HCT116 (cell line): ENCODE measurements around the gene GALNS. TPM values are rescaled to one million over a fixed set of nuclear protein-coding genes. Genes with fewer than 3 reads are reported as not detected.

Experiments used
- ATAC-seq: fragments of 200-7000 bp; cut with Tn5 transposase; 2 replicates; pipeline ENCODE4 v1.9.1; 2020; ENCODE audit warnings: mild to moderate bottlenecking, moderate library complexity
- BruUV-seq: library from RNA; stranded (reverse); fragments of 400-500 nt; replicated peaks from 2 replicates; lab custom pipeline; 2021; lab: Mats Ljungman, UMichigan
- CTCF ChIA-PET: fragments of 300-600 bp; sonication (Branson Sonifier 250); formaldehyde crosslinking; loops from one replicate; lab custom pipeline; 2021; ENCODE audit warnings: antibody characterized with exemption; lab: Charles Lee
- POLR2A ChIA-PET: fragments of 300-600, 350-600 bp; sonication (Branson Sonifier 250); formaldehyde crosslinking; loops from one replicate; lab custom pipeline; 2021; ENCODE audit warnings: antibody characterized with exemption; lab: Charles Lee
- RAD21 ChIA-PET, 2 experiments: fragments of 300-600 bp; sonication (Branson Sonifier 250); formaldehyde crosslinking; loops; one replicate each; lab custom pipeline; 2023; ENCODE audit warnings: low total read pairs in 2 of 2; ENCODE audit not compliant: uncharacterized antibody in 2 of 2, unreplicated experiment in 2 of 2, low non-redundant PET in 1 of 2; lab: Charles Lee
- DNase-seq: peaks from one replicate; pipeline ENCODE4 v3.0.0-alpha.2; 2010; ENCODE audit warnings: low read depth, low spot score
- H2AFZ ChIP-seq: fragments of 200-600 bp; shearing (Covaris generic), sonication (generic); 2 replicates; pipeline ENCODE4 v1.6.1; 2017; ENCODE audit warnings: low read depth, mixed run types, mixed read lengths, antibody characterized with exemption, low read length; ENCODE audit not compliant: poor library complexity, severe bottlenecking
- H3K27ac ChIP-seq: 2 replicates; pipeline ENCODE4 v1.5.1; 2012; ENCODE audit warnings: low read depth, low read length
- H3K27me3 ChIP-seq: fragments of 200-600 bp; sonication (generic); 2 replicates; pipeline ENCODE4 v1.6.1; 2016; ENCODE audit warnings: mixed run types, low read length, mixed read lengths; ENCODE audit not compliant: insufficient read depth
- H3K36me3 ChIP-seq, 2 experiments: fragments of 200-500 bp in 1 of 2; fragments of 200-600 bp in 1 of 2; sonication (Bioruptor generic) in 1 of 2; sonication (generic) in 1 of 2; 2 replicates each; pipeline versions ENCODE4 v1.5.1 to v1.6.1; 2014 to 2016; ENCODE audit warnings: low read length in 2 of 2, inconsistent platforms in 1 of 2, mixed read lengths in 1 of 2, mixed run types in 1 of 2; ENCODE audit not compliant: insufficient read depth in 2 of 2, control insufficient read depth in 1 of 2
- H3K4me1 ChIP-seq, 2 experiments: fragments of 200-600 bp in 1 of 2; sonication (generic) in 1 of 2; 2 replicates each; pipeline versions ENCODE4 v1.5.1 to v1.6.1; 2012 to 2017; ENCODE audit warnings: low read length in 2 of 2, inconsistent platforms in 1 of 2, mild to moderate bottlenecking in 1 of 2, mixed read lengths in 1 of 2, mixed run types in 1 of 2, moderate library complexity in 1 of 2; ENCODE audit not compliant: insufficient read depth in 2 of 2, control insufficient read depth in 1 of 2
- H3K4me2 ChIP-seq: fragments of 200-600 bp; sonication (generic); 2 replicates; pipeline ENCODE4 v1.6.1; 2017; ENCODE audit warnings: mixed run types, low read length, mixed read lengths
- H3K4me3 ChIP-seq, 2 experiments: fragments of 200-600 bp in 1 of 2; sonication (generic) in 1 of 2; replicated peaks in 1 of 2; 2 replicates each; pipeline ENCODE4 v1.5.1; 2011 to 2016; ENCODE audit warnings: low read length in 2 of 2, control low read depth in 1 of 2, low read depth in 1 of 2, mild to moderate bottlenecking in 1 of 2, mixed read lengths in 1 of 2, mixed run types in 1 of 2
- H3K79me2 ChIP-seq: fragments of 200-600 bp; sonication (generic); 2 replicates; pipeline ENCODE4 v1.6.1; 2017; ENCODE audit warnings: mild to moderate bottlenecking, mixed run types, low read length, moderate library complexity, mixed read lengths; ENCODE audit not compliant: insufficient read depth
- H3K9ac ChIP-seq: fragments of 200-600 bp; sonication (generic); 2 replicates; pipeline ENCODE4 v1.6.1; 2016; ENCODE audit warnings: low read length, mixed read lengths
- H3K9me2 ChIP-seq: fragments of 200-600 bp; sonication (generic), shearing (Covaris generic); 2 replicates; pipeline ENCODE4 v1.6.1; 2017; ENCODE audit warnings: mixed run types, mild to moderate bottlenecking, moderate library complexity; ENCODE audit not compliant: insufficient read depth
- H3K9me3 ChIP-seq, 2 experiments: fragments of 200-500 bp in 1 of 2; fragments of 200-600 bp in 1 of 2; sonication (Bioruptor generic) in 1 of 2; sonication (generic) in 1 of 2; 2 replicates each; pipeline ENCODE4 v1.6.1; 2014 to 2017; ENCODE audit warnings: low read length in 2 of 2, mixed read lengths in 2 of 2, inconsistent platforms in 1 of 2, low read depth in 1 of 2, mild to moderate bottlenecking in 1 of 2, mixed run types in 1 of 2, moderate library complexity in 1 of 2; ENCODE audit not compliant: control insufficient read depth in 1 of 2, insufficient read depth in 1 of 2
- H4K20me1 ChIP-seq: fragments of 200-600 bp; sonication (generic), shearing (Covaris generic); 2 replicates; pipeline ENCODE4 v1.6.1; 2017; ENCODE audit warnings: mixed run types, mild to moderate bottlenecking, moderate library complexity; ENCODE audit not compliant: insufficient read depth
- MAX ChIP-seq: IDR thresholded peaks from 2 replicates; pipeline ENCODE4 v1.6.1; 2012
- POLR2A ChIP-seq: IDR thresholded peaks from 2 replicates; pipeline ENCODE4 v1.7.0; 2011; ENCODE audit warnings: borderline replicate concordance; ENCODE audit not compliant: insufficient read depth, insufficient read length; ENCODE audit errors: extremely low read depth
- RAD21 ChIP-seq: IDR thresholded peaks from 2 replicates; pipeline ENCODE4 v1.6.1; 2012; ENCODE audit warnings: low read depth, mild to moderate bottlenecking
- ZFX ChIP-seq: fragments of 450-650 bp; IDR thresholded peaks from 2 replicates; pipeline ENCODE4 v1.6.1; 2017
- intact Hi-C: fragments of 100-400 bp; cut with micrococcal nuclease; formaldehyde crosslinking; loops from 2 replicates; pipeline ENCODE4 v1.10.0; 2022
- total RNA-seq: library from RNA; stranded (reverse); gene quantifications from one replicate; pipeline ENCODE4 v1.2.1, GENCODE V29; 2021; ENCODE audit not compliant: unreplicated experiment

Gene GALNS
- total RNA-seq, 1 experiment from 2014 or later: 44.6 TPM

- no peaks in the 10 kb centered on the region for H3K9me2 ChIP-seq
- no peak for DNase-seq
- peaks cover 59% of the 10 kb centered on the region for H3K79me2 ChIP-seq
- peak overlapping the region; percentile 100 for H3K27ac ChIP-seq
- TSS peak; percentile 37 for BruUV-seq
- no peaks in the 10 kb centered on the region for H3K9me3 ChIP-seq
- H3K36me3 ChIP-seq: peaks cover 19 to 50% of the 10 kb centered on the region in 2 experiments; a peak in 3 of 4 replicates
- H2AFZ ChIP-seq: no peak overlapping the region
- intact Hi-C loops: loop anchor here (5.0 kb wide), 1 partner anchor 67 kb away; no protein-coding TSS in a partner anchor
- peak overlapping the region; percentile 85 to 99 for H3K4me3 ChIP-seq
- ATAC-seq: peak; percentile 50
- peaks cover 12% of the 10 kb centered on the region; the same call in 1 of the 2 replicates for H4K20me1 ChIP-seq
- peak overlapping the region; percentile 99 for H3K4me2 ChIP-seq
- no peak for TF ChIP-seq MAX
- peak; percentile 35; the same call in 1 of the 2 replicates for TF ChIP-seq ZFX
- peak; percentile 42 for TF ChIP-seq POLR2A
- POLR2A ChIA-PET: interaction anchor here (1.3 kb wide), 1 partner anchor 20 kb away, joined by 3 read pairs; the partner anchor contains the start of gene PIEZO1
- peak overlapping the region; percentile 97 for H3K9ac ChIP-seq
- RAD21 ChIA-PET: no interaction called here
- CTCF ChIA-PET: no interaction called here
- peaks cover 18 to 52% of the 10 kb centered on the region in 2 experiments for H3K4me1 ChIP-seq
- no peaks in the 10 kb centered on the region for H3K27me3 ChIP-seq
Observed at GRCh38 chr16:88804552-88805339, 52.0 kb downstream of the GALNS start.

GRCh38 chr16:88804173-88804551 is 52.6 kb downstream of the GALNS start:
- TF ChIP-seq RAD21: no peak
- TF ChIP-seq, all 23 proteins: peak for 0
- H3K27me3 ChIP-seq: no peaks in the 10 kb centered on the region
- RAD21 ChIA-PET: no interaction called here
- peak overlapping the region; percentile 97 for H3K9ac ChIP-seq
- no peaks in the 10 kb centered on the region for H3K9me2 ChIP-seq
- H4K20me1 ChIP-seq: peaks cover 12% of the 10 kb centered on the region; the same call in 1 of the 2 replicates
- peaks cover 16 to 46% of the 10 kb centered on the region in 2 experiments for H3K4me1 ChIP-seq
- CTCF ChIA-PET: no interaction called here
- peak overlapping the region; percentile 85 to 99 for H3K4me3 ChIP-seq
- peaks cover 53% of the 10 kb centered on the region for H3K79me2 ChIP-seq
- POLR2A ChIA-PET: interaction anchor here (1.3 kb wide), 1 partner anchor 19 kb away, joined by 3 read pairs; the partner anchor contains the start of gene PIEZO1
- H3K9me3 ChIP-seq: no peaks in the 10 kb centered on the region
- ATAC-seq: peak; percentile 2
- intact Hi-C loops: loop anchor here (5.0 kb wide), 1 partner anchor 67 kb away; no protein-coding TSS in a partner anchor
- peak overlapping the region; percentile 99 for H3K4me2 ChIP-seq
- H3K27ac ChIP-seq: peak overlapping the region; percentile 100
- peaks cover 19 to 45% of the 10 kb centered on the region in 2 experiments; a peak in 3 of 4 replicates for H3K36me3 ChIP-seq
- H2AFZ ChIP-seq: no peak overlapping the region
- no peak for DNase-seq
- BruUV-seq: no TSS peak
